ENCODE data around the gene PRLR. TPM values are rescaled to one million over a fixed set of nuclear protein-coding genes. Genes with fewer than 3 reads are reported as not detected.

The PRLR gene
- total RNA-seq, 2 experiments from 2014 or later = 0.02 TPM; not detected in 1

DNA sequence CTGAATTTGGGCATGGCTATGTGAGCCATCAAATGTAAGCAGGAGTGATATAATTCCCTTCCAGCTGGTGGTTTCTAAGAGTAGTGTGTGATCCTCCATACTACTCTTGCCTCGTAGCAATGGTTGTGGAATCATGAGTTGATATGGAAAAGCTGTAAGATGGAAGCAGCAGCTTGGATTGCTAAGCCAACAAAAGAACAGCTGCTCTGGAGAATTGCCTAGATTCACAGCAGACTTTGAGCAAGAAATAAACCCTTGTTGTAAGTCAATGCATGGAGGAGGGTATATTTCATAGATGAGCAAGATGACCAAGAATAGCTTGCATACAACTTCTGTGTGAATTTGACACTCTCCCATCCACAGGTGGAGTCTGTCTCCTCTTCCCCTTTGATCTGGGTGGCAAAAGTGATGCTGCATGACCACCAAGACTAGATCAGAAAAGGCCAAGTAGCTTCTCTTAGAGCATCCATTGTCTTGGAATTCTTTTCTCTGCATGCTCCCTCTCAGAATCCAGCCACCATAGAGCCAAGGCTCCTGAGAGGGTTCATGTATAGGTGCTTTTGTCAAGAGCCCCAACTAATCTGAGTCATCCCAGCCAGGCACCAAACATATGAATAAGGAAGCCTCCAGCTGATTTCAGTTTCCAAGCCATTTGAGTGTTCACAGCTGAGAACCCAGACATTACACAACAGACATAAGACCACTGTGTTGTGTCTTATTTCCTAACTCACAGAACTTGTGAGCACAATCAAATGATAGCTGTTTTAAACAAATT, 79.0 kb downstream of the PRLR start:
- Mint-ChIP-seq H3K36me3 (ENCODE audit: low read depth) (no peaks in the 10 kb centered on the region), H3K9me3 (ENCODE audit: low read depth) (no peaks in the 10 kb centered on the region), H3K4me3 (no peak overlapping the region), H3K27me3 (peaks cover 21% of the 10 kb centered on the region), H3K27ac (no peak overlapping the region), H3K4me1 (no peaks in the 10 kb centered on the region)
- intact Hi-C loops (cut with DNase I, micrococcal nuclease) = no loop called here
- no peak for ATAC-seq
- ChIA-PET POLR2A (no interaction called here), CTCF (interaction anchor here (0.7 kb wide), 1 partner anchor 1067 kb away, joined by 3 read pairs; no protein-coding TSS in a partner anchor)
- no peak for DNase-seq

DNA sequence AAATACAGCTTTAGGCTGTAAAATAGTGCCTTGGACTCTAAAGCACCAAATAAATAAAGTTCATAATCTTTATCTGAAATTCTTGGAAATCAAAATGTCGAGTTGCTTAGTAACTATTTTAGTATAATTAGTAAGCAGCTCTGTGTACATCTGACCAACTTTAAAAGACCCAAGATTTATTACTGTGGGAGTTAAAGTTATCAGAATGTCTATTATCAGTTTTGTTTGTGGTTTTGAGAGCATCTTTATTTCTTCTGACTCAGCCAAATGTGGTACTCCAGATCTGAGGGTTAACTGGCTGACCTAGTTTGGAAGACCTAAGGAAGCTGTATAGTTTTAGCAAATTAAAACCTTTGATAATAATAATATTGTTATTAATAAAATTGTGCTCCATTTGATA, 81.2 kb downstream of the PRLR start:
- POLR2A ChIA-PET = no interaction called here
- Mint-ChIP-seq H3K27ac (no peak overlapping the region), H3K4me1 (no peaks in the 10 kb centered on the region), H3K36me3 (ENCODE audit: low read depth) (no peaks in the 10 kb centered on the region), H3K4me3 (no peak overlapping the region), H3K9me3 (ENCODE audit: low read depth) (peaks cover 1% of the 10 kb centered on the region), H3K27me3 (peaks cover 26% of the 10 kb centered on the region)
- intact Hi-C loops (cut with DNase I, micrococcal nuclease) = no loop called here
- CTCF ChIA-PET = no interaction called here
- DNase-seq (no peak), ATAC-seq (no peak)

- Mint-ChIP-seq H3K27me3 (peaks cover 31% of the 10 kb centered on the region), H3K4me3 (no peak overlapping the region), H3K9me3 (ENCODE audit: low read depth) (peaks cover 1% of the 10 kb centered on the region), H3K36me3 (ENCODE audit: low read depth) (no peaks in the 10 kb centered on the region), H3K27ac (no peak overlapping the region), H3K4me1 (no peaks in the 10 kb centered on the region)
- ChIA-PET CTCF (interaction anchor here (0.5 to 1.9 kb wide), 3 partner anchors 13 to 1429 kb away, joined by 3 to 5 read pairs (median 4); no protein-coding TSS in a partner anchor), POLR2A (no interaction called here)
- ATAC-seq (no peak), DNase-seq (no peak)
- intact Hi-C loops (cut with DNase I, micrococcal nuclease) = no loop called here
Observed at GRCh38 chr5:35146406-35146805, 83.9 kb downstream of the PRLR start.

- no peak overlapping the region for H3K4me3 Mint-ChIP-seq
Observed at GRCh38 chr5:35145691-35146317, 84.5 kb downstream of the PRLR start.

GRCh38 chr5:35145012-35145411, 85.3 kb downstream of the PRLR start:
- Mint-ChIP-seq H3K4me1 (no peaks in the 10 kb centered on the region), H3K27me3 (peaks cover 30% of the 10 kb centered on the region), H3K9me3 (ENCODE audit: low read depth) (peaks cover 1% of the 10 kb centered on the region), H3K27ac (no peak overlapping the region), H3K4me3 (no peak overlapping the region), H3K36me3 (ENCODE audit: low read depth) (no peaks in the 10 kb centered on the region)
- DNase-seq (no peak), ATAC-seq (no peak)
- POLR2A ChIA-PET = no interaction called here
- CTCF ChIA-PET = interaction anchor here (0.9 to 1.9 kb wide), 3 partner anchors 14 to 34 kb away, joined by 3 to 5 read pairs (median 4); no protein-coding TSS in a partner anchor
- intact Hi-C loops (cut with DNase I, micrococcal nuclease) = no loop called here

More at GRCh38 chr5:35145691-35146317, 84.5 kb downstream of the PRLR start:
- intact Hi-C loops (cut with DNase I, micrococcal nuclease) = no loop called here
- no peaks in the 10 kb centered on the region for H3K4me1 Mint-ChIP-seq
- peaks cover 1% of the 10 kb centered on the region for H3K9me3 Mint-ChIP-seq (ENCODE audit: low read depth)
- H3K27ac Mint-ChIP-seq = no peak overlapping the region
- peaks cover 31% of the 10 kb centered on the region for H3K27me3 Mint-ChIP-seq
- ATAC-seq = no peak
- no peak for DNase-seq
- POLR2A ChIA-PET = no interaction called here
- H3K36me3 Mint-ChIP-seq (ENCODE audit: low read depth) = no peaks in the 10 kb centered on the region
- CTCF ChIA-PET = interaction anchor here (0.5 to 1.9 kb wide), 4 partner anchors 13 to 1429 kb away, joined by 3 to 5 read pairs (median 4); no protein-coding TSS in a partner anchor

DNA sequence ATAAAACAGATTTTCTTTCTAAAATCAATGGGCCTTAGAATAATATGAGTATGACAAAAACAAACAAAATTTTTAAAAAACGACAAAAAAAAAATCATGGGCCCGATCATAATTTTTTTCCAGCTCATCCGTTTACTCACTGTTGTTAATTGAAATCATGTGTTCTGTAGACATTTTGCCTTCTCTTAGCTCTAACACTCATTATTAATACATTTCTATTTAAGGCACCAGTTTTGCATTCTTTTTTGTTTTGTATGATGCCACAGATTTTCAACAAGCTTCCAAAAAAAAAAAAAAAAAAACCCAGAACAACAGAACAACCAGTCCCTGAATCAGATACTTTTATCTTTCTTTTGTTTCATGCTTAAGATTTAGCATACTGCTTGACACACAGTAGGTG, 86.4 kb downstream of the PRLR start:
- H3K36me3 Mint-ChIP-seq (ENCODE audit: low read depth) = no peaks in the 10 kb centered on the region
- intact Hi-C loops (cut with DNase I, micrococcal nuclease) = no loop called here
- peaks cover 1% of the 10 kb centered on the region for H3K9me3 Mint-ChIP-seq (ENCODE audit: low read depth)
- CTCF ChIA-PET = interaction anchor here (0.7 kb wide), 1 partner anchor 626 kb away, joined by 3 read pairs; no protein-coding TSS in a partner anchor
- POLR2A ChIA-PET = no interaction called here
- peaks cover 28% of the 10 kb centered on the region for H3K27me3 Mint-ChIP-seq
- no peaks in the 10 kb centered on the region for H3K4me1 Mint-ChIP-seq
- H3K4me3 Mint-ChIP-seq = no peak overlapping the region
- no peak for DNase-seq
- no peak for ATAC-seq
- H3K27ac Mint-ChIP-seq = no peak overlapping the region

DNA sequence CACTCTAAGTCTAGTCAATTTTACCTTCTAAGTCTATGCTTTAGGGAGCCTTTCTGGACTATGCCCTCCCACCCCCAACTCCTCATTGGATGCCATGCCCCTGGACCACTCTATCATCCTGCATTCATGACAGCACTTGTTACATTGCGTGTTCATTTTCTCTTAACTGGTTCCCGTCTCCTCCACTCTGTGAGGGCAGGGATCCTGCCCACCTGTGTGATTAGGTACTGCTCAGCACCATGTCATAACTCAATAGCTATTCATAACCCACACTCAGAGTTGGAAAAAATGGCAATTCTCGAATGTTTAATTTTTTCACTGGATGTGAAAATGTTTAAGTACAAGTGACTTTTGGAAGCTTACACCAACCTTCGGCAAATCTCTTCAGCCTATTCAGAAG, 88.5 kb downstream of the PRLR start:
- H3K27me3 Mint-ChIP-seq = peaks cover 33% of the 10 kb centered on the region
- H3K4me3 Mint-ChIP-seq = no peak overlapping the region
- ATAC-seq (no peak), DNase-seq (no peak)
- intact Hi-C loops (cut with DNase I, micrococcal nuclease) = no loop called here
- peaks cover under 1% of the 10 kb centered on the region for H3K4me1 Mint-ChIP-seq
- peaks cover 1% of the 10 kb centered on the region for H3K9me3 Mint-ChIP-seq (ENCODE audit: low read depth)
- POLR2A ChIA-PET = no interaction called here
- no peak overlapping the region for H3K27ac Mint-ChIP-seq
- no peaks in the 10 kb centered on the region for H3K36me3 Mint-ChIP-seq (ENCODE audit: low read depth)
- CTCF ChIA-PET = no interaction called here

GRCh38 chr5:35138232-35138631, 92.1 kb downstream of the PRLR start:
- no peaks in the 10 kb centered on the region for H3K9me3 Mint-ChIP-seq (ENCODE audit: low read depth)
- H3K4me3 Mint-ChIP-seq = no peak overlapping the region
- H3K27me3 Mint-ChIP-seq = peaks cover 45% of the 10 kb centered on the region
- intact Hi-C loops (cut with DNase I, micrococcal nuclease) = no loop called here
- peaks cover 12% of the 10 kb centered on the region for H3K4me1 Mint-ChIP-seq
- CTCF ChIA-PET = interaction anchor here (0.6 kb wide), 1 partner anchor 141 kb away, joined by 3 read pairs; no protein-coding TSS in a partner anchor
- POLR2A ChIA-PET = no interaction called here
- H3K27ac Mint-ChIP-seq = no peak overlapping the region
- ATAC-seq = no peak
- H3K36me3 Mint-ChIP-seq (ENCODE audit: low read depth) = no peaks in the 10 kb centered on the region
- DNase-seq = no peak

- DNase-seq = peak; percentile 55
- intact Hi-C loops (cut with DNase I, micrococcal nuclease) = no loop called here
- Mint-ChIP-seq H3K4me1 (peaks cover 12% of the 10 kb centered on the region), H3K27ac (no peak overlapping the region), H3K4me3 (no peak overlapping the region), H3K27me3 (peaks cover 52% of the 10 kb centered on the region), H3K36me3 (ENCODE audit: low read depth) (no peaks in the 10 kb centered on the region), H3K9me3 (ENCODE audit: low read depth) (no peaks in the 10 kb centered on the region)
- POLR2A ChIA-PET = no interaction called here
- peak; percentile 92 for ATAC-seq
- CTCF ChIA-PET = no interaction called here
Observed at GRCh38 chr5:35136386-35136785, 93.9 kb downstream of the PRLR start.

GRCh38 chr5:35135239-35135700, 95.0 kb downstream of the PRLR start:
- Mint-ChIP-seq H3K4me1 (peaks cover 17% of the 10 kb centered on the region), H3K27me3 (peaks cover 54% of the 10 kb centered on the region), H3K9me3 (ENCODE audit: low read depth) (no peaks in the 10 kb centered on the region), H3K4me3 (no peak overlapping the region), H3K36me3 (ENCODE audit: low read depth) (no peaks in the 10 kb centered on the region), H3K27ac (no peak overlapping the region)
- no peak for ATAC-seq
- CTCF ChIA-PET = no interaction called here
- DNase-seq = no peak
- POLR2A ChIA-PET = no interaction called here
- intact Hi-C loops (cut with DNase I, micrococcal nuclease) = no loop called here

GRCh38 chr5:35134278-35135030, 95.8 kb downstream of the PRLR start:
- DNase-seq = no peak
- Mint-ChIP-seq H3K27me3 (peaks cover 57% of the 10 kb centered on the region), H3K27ac (no peak overlapping the region), H3K9me3 (ENCODE audit: low read depth) (no peaks in the 10 kb centered on the region), H3K36me3 (ENCODE audit: low read depth) (no peaks in the 10 kb centered on the region), H3K4me1 (peaks cover 25% of the 10 kb centered on the region), H3K4me3 (no peak overlapping the region)
- CTCF ChIA-PET = interaction anchor here (1.0 kb wide), 1 partner anchor 767 kb away, joined by 3 read pairs; no protein-coding TSS in a partner anchor
- ATAC-seq = no peak
- intact Hi-C loops (cut with DNase I, micrococcal nuclease) = no loop called here
- POLR2A ChIA-PET = interaction anchor here (0.7 kb wide), 1 partner anchor 16 kb away, joined by 4 read pairs; no protein-coding TSS in a partner anchor

Data from activated CD4-positive, alpha-beta T cell treated with anti-CD3 and anti-CD28 coated beads for 36 hours (primary cell).